Measurements from ENCODE around the gene LDLRAD4. TPM values are rescaled to one million over a fixed set of nuclear protein-coding genes. Genes with fewer than 3 reads are reported as not detected.

LDLRAD4 gene
- total and polyA plus RNA-seq, 12 donors: 3.9 to 64.5 (median 36.0) TPM

DNA sequence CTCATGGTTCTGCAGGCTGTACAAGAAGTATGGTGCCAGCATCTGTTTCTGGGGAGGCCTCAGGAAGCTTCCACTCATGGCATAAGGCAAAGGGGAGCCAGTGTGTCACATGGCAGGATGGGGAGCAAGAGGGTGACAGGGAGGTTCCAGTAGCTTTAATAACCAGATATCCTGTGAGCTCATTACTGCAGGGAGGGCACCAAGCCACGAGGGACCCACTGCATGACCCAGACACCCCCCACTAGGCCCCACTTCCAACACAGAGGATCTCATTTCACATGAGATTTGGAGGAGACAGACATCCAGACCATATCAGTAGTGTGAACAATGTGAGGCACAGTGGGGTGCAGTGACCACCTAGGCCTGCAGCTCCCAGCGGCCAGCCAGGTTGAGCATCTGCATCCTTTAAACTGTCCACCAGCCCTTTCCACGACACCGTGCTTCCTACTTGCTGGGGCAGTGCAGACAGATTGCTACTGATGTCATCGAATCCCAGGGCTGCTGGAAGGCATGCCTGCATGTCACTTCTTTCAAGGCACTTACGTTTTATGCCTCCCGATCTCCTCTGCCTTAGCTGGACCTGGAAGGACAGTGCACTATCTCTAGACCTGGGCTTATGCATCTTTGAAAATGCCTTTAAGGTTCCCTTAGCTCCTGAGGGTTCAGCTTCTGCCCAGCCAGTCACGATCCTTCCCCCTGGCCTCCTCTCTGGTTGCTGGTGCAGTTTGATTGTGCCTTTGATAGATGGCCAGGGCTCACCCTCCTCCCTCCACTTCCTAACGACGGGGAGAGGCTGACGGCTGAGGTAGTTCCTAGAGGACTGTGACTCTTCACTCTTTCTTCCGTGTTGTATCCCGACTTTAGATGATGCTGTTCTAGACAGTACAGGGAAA, 333.5 kb downstream of the LDLRAD4 start:
- 60 to 72% (median 64%) methylated on average over 12 to 13 of the region's 13 CpGs for WGBS, 4 donors
- peak in 2 of 7 donors; percentile 20 to 47 for DNase-seq
- TF ChIP-seq, protein P1, sequence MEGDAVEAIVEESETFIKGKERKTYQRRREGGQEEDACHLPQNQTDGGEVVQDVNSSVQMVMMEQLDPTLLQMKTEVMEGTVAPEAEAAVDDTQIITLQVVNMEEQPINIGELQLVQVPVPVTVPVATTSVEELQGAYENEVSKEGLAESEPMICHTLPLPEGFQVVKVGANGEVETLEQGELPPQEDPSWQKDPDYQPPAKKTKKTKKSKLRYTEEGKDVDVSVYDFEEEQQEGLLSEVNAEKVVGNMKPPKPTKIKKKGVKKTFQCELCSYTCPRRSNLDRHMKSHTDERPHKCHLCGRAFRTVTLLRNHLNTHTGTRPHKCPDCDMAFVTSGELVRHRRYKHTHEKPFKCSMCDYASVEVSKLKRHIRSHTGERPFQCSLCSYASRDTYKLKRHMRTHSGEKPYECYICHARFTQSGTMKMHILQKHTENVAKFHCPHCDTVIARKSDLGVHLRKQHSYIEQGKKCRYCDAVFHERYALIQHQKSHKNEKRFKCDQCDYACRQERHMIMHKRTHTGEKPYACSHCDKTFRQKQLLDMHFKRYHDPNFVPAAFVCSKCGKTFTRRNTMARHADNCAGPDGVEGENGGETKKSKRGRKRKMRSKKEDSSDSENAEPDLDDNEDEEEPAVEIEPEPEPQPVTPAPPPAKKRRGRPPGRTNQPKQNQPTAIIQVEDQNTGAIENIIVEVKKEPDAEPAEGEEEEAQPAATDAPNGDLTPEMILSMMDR (IDR thresholded peaks at IDR 0.05): no peak
- TF ChIP-seq POLR2A (IDR thresholded peaks at IDR 0.05): no peak
- H3K4me1 ChIP-seq (replicated peaks in 1 of 2): peaks cover 0 to 34% of the 10 kb centered on the region in 2 donors
- intact Hi-C loops (cut with DNase I): no loop called here
- H3K9me3 ChIP-seq (replicated peaks in 1 of 3): no peaks in the 10 kb centered on the region
- no peaks in the 10 kb centered on the region for H3K36me3 ChIP-seq (replicated peaks in 1 of 2)
- H3K27me3 ChIP-seq: no peaks in the 10 kb centered on the region
- H3K4me3 ChIP-seq: no peak overlapping the region
- peak overlapping the region in 2 of 5 donors; percentile 6 to 41 for H3K27ac ChIP-seq

DNA sequence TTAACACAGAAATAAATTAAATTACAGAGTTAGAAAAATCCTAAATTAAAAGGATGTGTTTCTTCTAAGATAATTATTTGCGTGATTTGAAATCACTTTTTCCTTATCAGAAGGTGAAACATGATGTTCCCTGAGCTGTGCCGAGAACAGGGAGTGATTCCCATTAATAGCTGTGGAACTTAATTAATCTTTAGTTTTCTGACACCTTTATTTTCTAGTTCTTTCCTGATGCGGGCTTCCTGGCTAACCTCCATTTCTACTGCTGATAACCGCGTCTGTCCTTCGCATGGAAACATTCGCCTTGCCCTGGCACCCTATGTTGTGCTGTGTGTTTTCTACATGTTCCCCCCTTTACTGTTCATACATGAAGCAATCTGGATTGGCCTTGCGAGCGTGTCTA, 334.9 kb downstream of the LDLRAD4 start:
- intact Hi-C loops (cut with DNase I): no loop called here
- peaks cover 0 to 32% of the 10 kb centered on the region in 2 donors for H3K4me1 ChIP-seq (replicated peaks in 1 of 2)

DNA sequence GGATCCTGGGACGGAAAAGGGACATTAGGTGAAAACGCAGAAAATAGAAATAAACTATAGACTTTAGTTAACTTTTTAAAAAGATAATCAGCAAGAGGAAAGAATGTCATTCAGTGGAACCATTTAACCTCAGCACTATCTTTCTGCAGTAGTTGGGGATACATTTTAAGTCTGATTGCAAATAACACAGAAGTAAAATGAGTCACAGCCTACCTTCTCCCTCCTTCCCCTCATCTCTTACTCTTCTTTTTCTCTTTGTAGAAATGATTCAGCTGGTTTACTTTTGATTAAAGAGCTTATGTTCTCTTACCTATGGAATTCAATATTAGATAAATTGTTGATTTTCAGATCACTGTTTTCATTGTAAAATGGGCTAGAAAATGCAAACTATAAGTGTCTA, 336.6 kb downstream of the LDLRAD4 start:
- DNase-seq: no peak
- no peak for TF ChIP-seq POLR2A (IDR thresholded peaks at IDR 0.05)
- TF ChIP-seq, protein P1 (IDR thresholded peaks at IDR 0.05): no peak
- 91 to 96% (median 92%) methylated on average over 2 of the region's 2 CpGs for WGBS, 4 donors
- H3K4me3 ChIP-seq: no peak overlapping the region
- intact Hi-C loops (cut with DNase I): no loop called here
- H3K9me3 ChIP-seq (replicated peaks in 1 of 3): no peaks in the 10 kb centered on the region
- H3K36me3 ChIP-seq (replicated peaks in 1 of 2): no peaks in the 10 kb centered on the region
- H3K27me3 ChIP-seq: no peaks in the 10 kb centered on the region
- H3K4me1 ChIP-seq (replicated peaks in 1 of 2): peaks cover 0 to 16% of the 10 kb centered on the region in 2 donors
- H3K27ac ChIP-seq: no peak overlapping the region

More for the DNA sequence above, 334.9 kb downstream of the LDLRAD4 start:
- WGBS, 4 donors: 65 to 76% (median 73%) methylated on average over 9 of the region's 9 CpGs
- Histone ChIP-seq H3K9me3 (replicated peaks in 1 of 3) (no peaks in the 10 kb centered on the region), H3K36me3 (replicated peaks in 1 of 2) (no peaks in the 10 kb centered on the region), H3K27ac (peak overlapping the region in 2 of 5 donors; percentile 39 to 40), H3K27me3 (no peaks in the 10 kb centered on the region), H3K4me3 (no peak overlapping the region)
- no peak for TF ChIP-seq POLR2A (IDR thresholded peaks at IDR 0.05)
- TF ChIP-seq, protein P1 (IDR thresholded peaks at IDR 0.05): no peak
- peak in 1 of 7 donors; percentile 19 for DNase-seq

DNA sequence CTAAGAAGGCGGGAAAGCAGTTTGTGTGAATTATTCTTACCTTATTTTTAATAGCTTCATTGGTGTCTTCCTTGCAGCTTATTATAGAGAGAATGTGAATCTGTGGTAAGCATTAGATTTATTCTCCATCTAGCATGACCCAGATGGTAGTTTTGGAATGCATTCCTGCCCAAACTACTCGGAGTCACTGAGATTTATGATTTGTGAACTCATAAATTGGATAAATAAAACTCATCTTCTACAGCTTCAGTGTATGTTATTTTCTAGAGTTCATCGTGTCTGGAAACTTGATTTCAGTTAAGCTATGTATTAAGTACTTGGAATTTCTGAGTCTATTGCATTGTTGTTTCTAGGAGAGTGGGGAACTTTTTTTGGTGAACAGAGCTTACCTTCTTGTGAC, 337.3 kb downstream of the LDLRAD4 start:
- WGBS, 4 donors: 54 to 73% (median 66%) methylated on average over 3 of the region's 3 CpGs
- intact Hi-C loops (cut with DNase I): no loop called here
- H3K27ac ChIP-seq: no peak overlapping the region
- H3K27me3 ChIP-seq: no peaks in the 10 kb centered on the region
- TF ChIP-seq, protein P1 (IDR thresholded peaks at IDR 0.05): no peak
- no peak for TF ChIP-seq POLR2A (IDR thresholded peaks at IDR 0.05)
- no peaks in the 10 kb centered on the region for H3K9me3 ChIP-seq (replicated peaks in 1 of 3)
- no peak for DNase-seq
- H3K4me3 ChIP-seq: no peak overlapping the region
- H3K36me3 ChIP-seq (replicated peaks in 1 of 2): no peaks in the 10 kb centered on the region
- peaks cover 0 to 12% of the 10 kb centered on the region in 2 donors for H3K4me1 ChIP-seq (replicated peaks in 1 of 2)
